GM18868 (cell line): Measurements from ENCODE around the gene FAM9B.
"Not testable (repeated sequence)": the region's sequence is repeated elsewhere in the genome, so short reads cannot be mapped to it uniquely, and the experiment has no call there.

Source experiments
- ATAC-seq: cut with Tn5 transposase; IDR thresholded peaks from one replicate; pipeline ENCODE4 v1.9.1; 2021; ENCODE audit warnings: mild to moderate bottlenecking, moderate library complexity; ENCODE audit not compliant: unreplicated experiment

The FAM9B gene

DNA sequence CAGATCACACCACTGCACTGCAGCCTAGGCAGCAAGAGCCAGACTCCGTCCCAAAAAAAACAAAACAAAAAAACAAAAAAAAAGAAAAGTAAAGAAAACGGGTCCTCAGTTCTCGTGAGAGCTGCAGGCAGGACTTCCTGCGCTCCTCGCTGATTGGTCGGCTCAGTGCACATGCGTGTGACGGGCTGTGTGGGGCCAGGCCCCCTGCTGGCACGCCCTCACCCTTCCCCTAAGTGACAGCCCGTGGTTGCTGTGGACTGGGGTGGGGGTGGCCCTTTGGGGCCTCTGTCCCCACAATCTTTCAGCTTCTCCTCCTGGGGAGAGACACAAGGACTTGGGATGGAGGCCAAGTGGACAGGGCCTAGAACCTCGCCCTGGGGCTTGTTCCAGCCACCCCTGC lies at the start of gene FAM9B:
TSS of gene FAM9B (minus strand) at position 139 of the 400 bp plus-strand sequence. CDS start 1,141 bp downstream, outside the sequence.
- no peak for ATAC-seq

DNA sequence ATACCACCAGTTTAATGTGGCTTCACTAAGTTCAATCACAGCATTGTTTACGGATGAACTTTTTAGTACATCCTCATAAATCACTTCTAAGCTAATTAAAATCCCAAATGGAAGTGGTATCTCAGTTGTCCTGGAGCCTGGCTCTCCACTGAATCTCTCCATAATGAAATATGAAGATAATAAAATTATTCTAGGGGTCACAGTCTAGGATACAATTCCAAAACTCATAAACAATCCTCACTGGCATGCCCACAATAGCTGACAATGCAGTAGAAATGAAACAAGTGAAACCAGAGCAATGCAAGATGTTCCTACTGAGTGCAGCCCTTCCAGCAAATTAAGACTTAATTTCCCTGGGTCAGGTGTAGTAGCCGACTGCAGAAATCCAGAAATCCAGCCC lies 47.3 kb upstream of the FAM9B start:
- ATAC-seq: no peak

DNA sequence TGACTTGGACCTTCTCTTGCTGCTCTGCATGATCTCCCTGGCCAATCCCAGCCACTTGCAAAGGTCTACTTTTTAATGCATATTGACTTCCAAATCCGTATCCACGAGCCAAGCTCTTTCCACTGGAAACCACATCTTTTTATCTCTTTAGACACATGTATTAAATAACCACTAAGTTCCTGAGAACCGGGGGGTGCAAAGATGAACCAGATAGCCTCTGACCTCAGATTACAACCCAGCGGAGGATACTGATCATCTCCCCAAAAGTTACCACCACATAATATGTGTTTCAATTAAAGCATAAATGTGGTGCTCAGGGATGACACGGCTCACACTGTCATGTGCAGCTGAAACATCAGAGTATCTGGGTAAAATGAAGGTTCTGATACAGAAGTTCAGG lies 40.4 kb upstream of the FAM9B start:
- ATAC-seq: no peak

DNA sequence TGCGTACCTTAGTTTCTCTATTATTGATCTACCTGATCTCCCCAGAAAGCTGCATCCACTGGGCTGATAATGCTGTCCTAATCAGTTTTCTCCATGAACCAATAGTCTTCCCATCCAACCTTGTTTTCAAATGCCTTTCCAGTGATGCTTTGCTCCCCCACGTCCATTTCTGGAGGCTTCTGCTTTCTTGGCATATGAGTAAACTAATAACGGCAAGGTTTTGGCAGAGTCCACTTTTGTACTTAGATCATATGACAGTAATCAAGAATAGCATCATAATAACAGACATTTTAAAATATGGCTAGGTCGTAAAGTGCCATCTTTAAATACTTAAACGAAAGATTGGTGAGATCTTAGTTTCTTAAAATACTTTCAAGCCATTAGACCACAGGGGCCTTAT lies 38.4 kb upstream of the FAM9B start:
- no peak for ATAC-seq

DNA sequence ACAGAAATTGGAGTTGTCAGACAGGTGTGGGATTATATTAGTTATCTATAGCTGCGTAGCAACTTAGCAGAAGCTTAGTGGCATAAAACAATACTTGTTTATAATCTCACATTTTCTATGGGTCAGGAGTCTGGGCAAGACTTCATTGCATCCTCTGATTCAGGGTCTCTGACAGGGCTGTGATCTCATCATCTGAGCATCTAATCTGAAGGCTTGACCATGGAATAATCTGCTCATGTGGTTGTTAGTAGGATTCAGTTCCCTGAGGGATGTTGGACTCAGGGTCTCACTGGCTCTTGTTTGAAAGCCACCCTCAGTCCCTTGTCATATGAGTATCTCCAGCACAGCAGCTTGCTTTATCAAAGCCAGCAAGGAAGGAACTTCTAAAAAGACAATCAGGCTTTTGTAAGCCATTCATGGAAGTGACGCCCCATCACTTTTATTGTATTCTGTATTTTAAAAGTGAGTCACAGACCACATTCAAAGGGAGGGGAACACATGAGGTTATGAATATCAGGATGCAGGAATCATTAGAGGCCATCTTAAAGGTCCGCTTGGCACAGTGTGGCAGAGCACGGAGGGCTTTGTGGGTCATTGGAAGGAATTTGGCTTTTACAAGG lies 37.2 kb upstream of the FAM9B start:
- ATAC-seq: no peak

- ATAC-seq: no peak
Observed at GRCh38 chrX:9069573-9069972, 35.6 kb upstream of the FAM9B start.

GRCh38 chrX:9064694-9065093 lies 30.8 kb upstream of the FAM9B start:
- no peak for ATAC-seq

DNA sequence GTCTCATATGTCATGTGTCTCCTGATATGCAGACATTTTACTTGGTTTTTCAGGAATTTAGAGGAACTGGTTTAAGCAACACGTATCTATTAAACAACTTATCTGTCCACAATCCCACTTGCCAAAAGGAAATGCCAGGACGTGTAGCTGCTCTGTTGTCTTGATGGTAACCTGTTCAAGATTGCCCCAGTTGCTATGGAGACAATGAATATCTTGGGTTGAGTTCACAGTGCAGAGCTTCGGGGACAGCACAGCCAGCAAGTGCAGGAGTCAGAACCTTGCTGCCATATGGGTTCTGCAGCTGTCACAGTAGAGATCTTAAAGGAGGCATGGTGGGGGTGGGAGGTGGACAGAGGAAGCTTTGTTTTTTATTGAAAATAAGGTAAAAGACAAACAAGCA lies 28.7 kb upstream of the FAM9B start:
- ATAC-seq: no peak

GRCh38 chrX:9055354-9055753 lies 21.4 kb upstream of the FAM9B start:
- ATAC-seq: no peak

DNA sequence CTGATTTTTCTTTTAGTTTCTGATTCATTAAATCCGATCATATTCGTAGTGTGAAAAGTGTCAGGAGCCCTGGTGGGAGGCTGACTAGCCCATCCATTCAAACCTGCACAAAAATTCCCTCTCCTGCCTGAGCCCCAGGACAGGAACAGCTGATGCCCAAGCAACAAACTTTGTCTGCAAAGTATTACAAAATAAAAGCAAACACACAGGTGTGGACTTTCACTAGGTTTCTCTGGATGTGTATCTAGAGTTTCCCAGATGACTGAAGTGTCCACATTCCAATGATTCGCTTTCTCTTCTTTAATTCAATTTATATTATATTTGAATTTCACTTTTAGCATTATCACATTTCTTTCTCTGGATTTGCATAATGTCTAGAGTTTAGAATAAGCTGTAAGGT lies 18.2 kb upstream of the FAM9B start:
- ATAC-seq: no peak

- ATAC-seq: no peak
Observed at GRCh38 chrX:9050331-9050730, 16.4 kb upstream of the FAM9B start.

- no peak for ATAC-seq
Observed at GRCh38 chrX:9048801-9049200, 14.9 kb upstream of the FAM9B start.

- ATAC-seq: no peak
Observed at GRCh38 chrX:9038244-9038643, 4.3 kb upstream of the FAM9B start.

GRCh38 chrX:9037296-9037695 lies 3.4 kb upstream of the FAM9B start:
- ATAC-seq: no peak

GRCh38 chrX:9033586-9033985 lies 341 bp downstream of the FAM9B start:
- no peak for ATAC-seq

DNA sequence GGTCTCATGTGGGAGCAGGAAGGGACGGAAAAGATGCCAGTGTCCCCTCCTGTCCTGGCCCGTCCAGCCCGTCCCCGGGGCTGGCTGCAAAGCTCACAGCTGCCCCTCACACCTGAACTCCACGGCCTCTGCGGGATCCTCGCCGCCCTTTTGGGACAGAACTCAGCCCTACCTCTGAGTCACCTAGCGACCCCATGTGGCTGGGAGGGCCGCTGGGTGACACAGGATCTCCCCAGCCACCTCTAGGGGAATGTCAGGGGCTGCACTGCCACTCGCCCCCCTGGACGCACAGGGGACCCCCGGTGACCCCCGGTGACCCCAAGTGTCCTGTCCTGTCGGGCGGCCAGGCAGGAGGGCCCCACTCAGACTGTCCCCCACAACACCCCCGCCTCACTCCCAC lies 748 bp downstream of the FAM9B start:
- no peak for ATAC-seq

DNA sequence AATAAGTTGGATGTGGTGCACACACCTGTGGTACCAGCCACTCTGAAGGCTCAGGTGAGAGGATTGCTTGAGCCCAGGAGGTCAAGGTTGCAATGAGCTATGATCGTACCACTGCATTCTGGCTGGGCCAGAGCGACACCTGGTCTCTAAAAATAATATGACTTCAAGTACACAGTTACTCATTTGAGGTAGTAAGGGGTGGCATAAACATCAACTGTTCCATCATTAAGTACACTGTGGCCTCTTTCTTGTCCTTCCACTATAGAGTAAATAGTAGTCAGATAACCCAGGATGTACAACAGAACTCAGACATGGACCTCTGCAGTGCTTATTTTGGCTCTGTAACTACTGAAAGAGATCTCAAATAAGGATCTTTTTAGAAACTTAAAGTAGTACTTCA lies 10.6 kb downstream of the FAM9B start:
- ATAC-seq: no peak

DNA sequence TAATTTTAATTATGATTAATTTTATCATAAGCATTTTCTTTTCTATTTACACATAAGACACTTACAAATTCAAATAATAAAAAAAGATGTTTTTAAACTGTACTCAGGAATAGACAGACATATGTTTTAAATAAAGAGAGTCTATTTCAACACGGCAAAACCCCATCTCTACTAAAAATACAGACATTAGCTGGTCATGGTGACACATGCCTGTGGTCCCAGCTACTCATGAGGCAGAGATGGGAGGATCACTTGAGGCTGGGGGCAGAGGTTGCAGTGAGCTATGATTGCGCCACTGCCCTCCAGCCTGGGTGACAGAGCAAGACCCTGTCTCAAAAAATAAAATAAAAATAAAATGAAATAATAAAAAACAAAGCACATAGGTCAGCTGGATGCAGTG lies 14.8 kb downstream of the FAM9B start:
- no peak for ATAC-seq

- ATAC-seq: not testable (repeated sequence)
Observed at GRCh38 chrX:9018332-9018731, 15.6 kb downstream of the FAM9B start.

DNA sequence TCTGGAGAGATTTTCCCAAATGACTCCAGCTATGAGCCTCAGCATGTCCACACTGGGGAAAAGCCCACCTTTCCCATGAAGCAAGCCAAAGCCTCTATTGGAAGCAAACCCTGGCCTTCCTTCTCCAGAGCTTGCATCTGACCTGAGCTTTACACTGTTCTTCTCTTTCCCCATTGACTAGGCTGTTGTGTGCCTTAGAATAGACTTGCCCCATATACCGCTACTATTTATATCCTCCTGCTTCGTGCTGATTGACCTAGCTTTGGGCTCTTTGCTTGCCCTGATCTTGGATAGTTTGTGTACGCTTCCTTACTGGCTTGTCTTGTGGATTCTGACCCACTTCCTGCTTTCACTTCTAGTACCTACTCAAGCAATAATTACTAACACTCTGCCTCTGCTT lies 30.9 kb downstream of the FAM9B start:
- ATAC-seq: no peak

GRCh38 chrX:8988446-8988845 lies 45.5 kb downstream of the FAM9B start:
- no peak for ATAC-seq

DNA sequence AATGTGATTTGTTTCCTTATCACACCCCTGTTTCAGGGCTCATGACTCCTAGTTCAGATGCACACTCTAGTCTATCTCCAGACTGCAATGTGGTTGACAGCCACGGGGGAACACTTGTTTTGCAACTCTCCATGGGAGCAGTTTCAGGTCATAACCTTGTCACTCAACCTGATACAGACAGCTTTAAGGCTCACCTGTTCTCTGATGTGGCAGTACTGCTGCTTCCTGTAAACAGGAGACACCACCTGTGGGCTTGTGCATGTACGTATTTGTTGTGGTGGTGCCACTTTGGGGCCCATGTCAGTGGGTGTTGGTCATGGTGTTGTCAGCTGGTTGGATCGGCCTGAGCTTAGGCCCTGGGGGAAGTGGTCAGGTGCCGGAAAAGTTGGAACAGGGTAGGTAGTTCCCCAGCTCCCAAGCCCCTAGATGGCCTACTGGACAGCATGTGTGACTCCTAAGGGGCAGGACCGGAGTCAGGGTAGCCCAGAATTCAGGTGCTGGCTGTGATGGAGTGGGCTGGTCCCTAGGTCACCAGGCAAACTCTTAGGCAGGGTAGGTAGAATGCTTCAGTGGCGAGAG lies 46.2 kb downstream of the FAM9B start:
- ATAC-seq: no peak

DNA sequence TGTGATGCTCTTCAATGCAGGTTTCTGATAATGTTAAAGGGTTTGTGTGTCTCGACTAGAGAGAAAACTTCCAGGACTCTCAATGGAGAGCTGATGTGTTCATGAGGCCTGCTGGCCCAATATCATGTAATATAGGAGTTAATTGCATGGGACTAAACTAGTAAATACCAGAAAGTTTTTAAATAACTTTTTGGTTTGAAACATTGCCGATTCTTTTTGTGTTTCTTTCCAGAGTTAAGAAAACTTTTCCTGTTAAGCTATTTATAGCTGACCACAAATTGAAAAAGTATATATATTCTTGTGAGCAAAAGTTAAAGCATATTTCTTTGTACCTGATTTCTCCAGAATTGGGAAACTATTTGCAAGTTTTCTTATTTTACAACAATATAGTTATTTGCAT lies 49.7 kb downstream of the FAM9B start:
- no peak for ATAC-seq
